GM12892 (cell line): Measurements from ENCODE around the gene CDH4.

Source experiments
- DNase-seq: peaks from one replicate; pipeline ENCODE4 v3.0.0; 2011; ENCODE audit not compliant: insufficient read length
- FAIRE-seq: peaks from 2 replicates; lab custom pipeline; 2011; peaks lifted over from hg19 to GRCh38; lab: Jason Lieb, UNC
- POLR2A ChIP-seq: IDR thresholded peaks from 2 replicates; pipeline ENCODE4 v1.6.1; 2011; ENCODE audit warnings: low read depth, low read length, control low read depth
- POLR2AphosphoS5 ChIP-seq: IDR thresholded peaks from 2 replicates; pipeline ENCODE4 v1.6.1; 2011; ENCODE audit warnings: low read depth, low read length, control low read depth
- TAF1 ChIP-seq: IDR thresholded peaks from 2 replicates; pipeline ENCODE4 v1.6.1; 2011; ENCODE audit warnings: low read depth, mild to moderate bottlenecking, control low read depth, low read length, borderline replicate concordance

CDH4 gene

GRCh38 chr20:61812121-61812844 lies 560.2 kb downstream of the CDH4 start:
- DNase-seq (no peak), FAIRE-seq (no peak)
- TF ChIP-seq TAF1 (no peak), POLR2A (no peak), POLR2AphosphoS5 (no peak)

- FAIRE-seq (no peak), DNase-seq (no peak)
- TF ChIP-seq TAF1 (no peak), POLR2AphosphoS5 (no peak), POLR2A (no peak)
Measured at GRCh38 chr20:61812845-61813485, 560.9 kb downstream of the CDH4 start.

- TF ChIP-seq TAF1, result no peak
- no peak for TF ChIP-seq POLR2AphosphoS5
- TF ChIP-seq POLR2A, result no peak
- DNase-seq, result no peak
- FAIRE-seq, result no peak
Measured at GRCh38 chr20:61813791-61814190, 561.7 kb downstream of the CDH4 start.

GRCh38 chr20:61814244-61814643 lies 562.2 kb downstream of the CDH4 start:
- TF ChIP-seq POLR2A (no peak), POLR2AphosphoS5 (no peak), TAF1 (no peak)
- FAIRE-seq (no peak), DNase-seq (no peak)

- FAIRE-seq, result no peak
Measured at GRCh38 chr20:61814726-61815125, 562.7 kb downstream of the CDH4 start.

GRCh38 chr20:61815176-61815575 lies 563.1 kb downstream of the CDH4 start:
- no peak for DNase-seq
- FAIRE-seq, result no peak
- TF ChIP-seq POLR2A (no peak), POLR2AphosphoS5 (no peak), TAF1 (no peak)

More at GRCh38 chr20:61814726-61815125, 562.7 kb downstream of the CDH4 start:
- no peak for TF ChIP-seq POLR2AphosphoS5
- TF ChIP-seq POLR2A, result no peak
- TF ChIP-seq TAF1, result no peak
- DNase-seq, result no peak

- no peak for DNase-seq
- no peak for FAIRE-seq
- TF ChIP-seq POLR2A (no peak), TAF1 (no peak), POLR2AphosphoS5 (no peak)
Measured at GRCh38 chr20:61815678-61816077, 563.6 kb downstream of the CDH4 start.

GRCh38 chr20:61816606-61817460 lies 564.8 kb downstream of the CDH4 start:
- FAIRE-seq, result no peak
- TF ChIP-seq POLR2A (no peak), TAF1 (no peak), POLR2AphosphoS5 (no peak)
- no peak for DNase-seq

GRCh38 chr20:61817575-61817974 lies 565.5 kb downstream of the CDH4 start:
- FAIRE-seq, result no peak
- no peak for DNase-seq
- TF ChIP-seq TAF1 (no peak), POLR2AphosphoS5 (no peak)

GRCh38 chr20:61818746-61819573 lies 566.9 kb downstream of the CDH4 start:
- TF ChIP-seq TAF1 (no peak), POLR2A (no peak), POLR2AphosphoS5 (no peak)
- DNase-seq (no peak), FAIRE-seq (no peak)

- FAIRE-seq (no peak), DNase-seq (no peak)
- TF ChIP-seq POLR2AphosphoS5 (no peak), TAF1 (no peak), POLR2A (no peak)
Measured at GRCh38 chr20:61819574-61819846, 567.4 kb downstream of the CDH4 start.
